PFSK-1 (cell line): ENCODE results near the gene NT5C2.

Source experiments
- FOXP2 ChIP-seq: optimal IDR thresholded peaks from 2 replicates; pipeline ENCODE3; 2011; ENCODE audit warnings: borderline replicate concordance, control low read depth, inconsistent platforms; ENCODE audit not compliant: insufficient read depth; ENCODE audit errors: extremely low read length, extremely low read depth
- POLR2AphosphoS5 ChIP-seq: IDR thresholded peaks from 2 replicates; pipeline ENCODE4 v1.6.1; 2012; ENCODE audit warnings: low read depth, mild to moderate bottlenecking, control low read depth, low read length, moderate library complexity
- SIN3A ChIP-seq: IDR thresholded peaks from 2 replicates; pipeline ENCODE4 v1.6.1; 2012; ENCODE audit warnings: mild to moderate bottlenecking, low read length, moderate library complexity, borderline replicate concordance; ENCODE audit not compliant: insufficient read depth
- TAF1 ChIP-seq: IDR thresholded peaks from 2 replicates; pipeline ENCODE4 v1.6.1; 2012; ENCODE audit warnings: low read length, control low read depth, borderline replicate concordance; ENCODE audit not compliant: insufficient read depth
- TF ChIP-seq, protein P1 (sequence below), 2 experiments: IDR thresholded peaks; 2 replicates each; pipeline versions ENCODE4 v1.6.1 to v1.8.0; 2011 to 2012; ENCODE audit warnings: low read depth in 2 of 2, low read length in 2 of 2, control low read depth in 1 of 2, inconsistent platforms in 1 of 2, mild to moderate bottlenecking in 1 of 2, moderate library complexity in 1 of 2; ENCODE audit not compliant: insufficient read depth in 1 of 2

GRCh38 chr10:103072276-103072675 lies 120.8 kb downstream of the NT5C2 start:
- TF ChIP-seq, protein P1, sequence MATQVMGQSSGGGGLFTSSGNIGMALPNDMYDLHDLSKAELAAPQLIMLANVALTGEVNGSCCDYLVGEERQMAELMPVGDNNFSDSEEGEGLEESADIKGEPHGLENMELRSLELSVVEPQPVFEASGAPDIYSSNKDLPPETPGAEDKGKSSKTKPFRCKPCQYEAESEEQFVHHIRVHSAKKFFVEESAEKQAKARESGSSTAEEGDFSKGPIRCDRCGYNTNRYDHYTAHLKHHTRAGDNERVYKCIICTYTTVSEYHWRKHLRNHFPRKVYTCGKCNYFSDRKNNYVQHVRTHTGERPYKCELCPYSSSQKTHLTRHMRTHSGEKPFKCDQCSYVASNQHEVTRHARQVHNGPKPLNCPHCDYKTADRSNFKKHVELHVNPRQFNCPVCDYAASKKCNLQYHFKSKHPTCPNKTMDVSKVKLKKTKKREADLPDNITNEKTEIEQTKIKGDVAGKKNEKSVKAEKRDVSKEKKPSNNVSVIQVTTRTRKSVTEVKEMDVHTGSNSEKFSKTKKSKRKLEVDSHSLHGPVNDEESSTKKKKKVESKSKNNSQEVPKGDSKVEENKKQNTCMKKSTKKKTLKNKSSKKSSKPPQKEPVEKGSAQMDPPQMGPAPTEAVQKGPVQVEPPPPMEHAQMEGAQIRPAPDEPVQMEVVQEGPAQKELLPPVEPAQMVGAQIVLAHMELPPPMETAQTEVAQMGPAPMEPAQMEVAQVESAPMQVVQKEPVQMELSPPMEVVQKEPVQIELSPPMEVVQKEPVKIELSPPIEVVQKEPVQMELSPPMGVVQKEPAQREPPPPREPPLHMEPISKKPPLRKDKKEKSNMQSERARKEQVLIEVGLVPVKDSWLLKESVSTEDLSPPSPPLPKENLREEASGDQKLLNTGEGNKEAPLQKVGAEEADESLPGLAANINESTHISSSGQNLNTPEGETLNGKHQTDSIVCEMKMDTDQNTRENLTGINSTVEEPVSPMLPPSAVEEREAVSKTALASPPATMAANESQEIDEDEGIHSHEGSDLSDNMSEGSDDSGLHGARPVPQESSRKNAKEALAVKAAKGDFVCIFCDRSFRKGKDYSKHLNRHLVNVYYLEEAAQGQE (IDR thresholded peaks at IDR 0.05; ENCODE audit: insufficient read depth in 1 of 2, low read depth in 2 of 2, low read length in 2 of 2) = no peak
- no peak for TF ChIP-seq SIN3A
- no peak for TF ChIP-seq POLR2AphosphoS5
- no peak for TF ChIP-seq FOXP2
- TF ChIP-seq TAF1 = no peak
